ENCODE measurements around the gene ITGAD. TPM values are rescaled to one million over a fixed set of nuclear protein-coding genes. Genes with fewer than 3 reads are reported as not detected.

Gene ITGAD
- total and polyA plus RNA-seq, 2 donors (not counting 1 experiment from before 2014, with no cell fraction given) = 0.19 TPM; not detected in 1

DNA sequence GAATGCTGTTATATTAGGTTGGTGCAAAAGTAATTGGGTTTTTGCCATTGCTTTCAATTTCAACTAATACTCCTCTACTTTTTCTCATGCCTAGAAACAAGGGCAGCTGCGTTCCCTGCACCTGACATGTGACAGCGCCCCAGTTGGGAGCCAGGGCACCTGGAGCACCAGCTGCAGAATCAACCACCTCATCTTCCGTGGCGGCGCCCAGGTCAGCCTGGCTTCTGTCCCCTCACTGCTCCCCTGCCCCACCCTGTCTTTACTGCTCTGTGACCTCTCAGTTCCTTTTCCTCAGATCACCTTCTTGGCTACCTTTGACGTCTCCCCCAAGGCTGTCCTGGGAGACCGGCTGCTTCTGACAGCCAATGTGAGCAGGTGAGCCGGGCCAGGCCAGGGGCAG is 16.4 kb upstream of the ITGAD start:
- no peak overlapping the region for H3K4me3 ChIP-seq (ENCODE audit: control extremely low read depth in 1 of 5, extremely low read depth in 1 of 5, insufficient read depth in 1 of 5, low read depth in 2 of 5, low read length in 4 of 5)
- H3K4me2 ChIP-seq (replicated peaks; ENCODE audit: low read depth, low read length, poor library complexity, severe bottlenecking) = no peak overlapping the region
- CTCF ChIA-PET = no interaction called here
- Mint-ChIP-seq H3K27ac (no peak overlapping the region), H3K27me3 (no peaks in the 10 kb centered on the region), H3K9me3 (ENCODE audit: insufficient read depth) (peaks cover 2% of the 10 kb centered on the region), H3K4me1 (peaks cover 2% of the 10 kb centered on the region), H3K4me3 (no peak overlapping the region)
- no peak for ATAC-seq (ENCODE audit: low read depth)
- no peaks in the 10 kb centered on the region for H4K20me1 ChIP-seq (ENCODE audit: control insufficient read depth, insufficient read depth, low read length, poor library complexity, severe bottlenecking)
- POLR2A ChIA-PET = no interaction called here
- no peaks in the 10 kb centered on the region for H3K4me1 ChIP-seq (ENCODE audit: control insufficient read depth in 2 of 2, insufficient read depth in 2 of 2, low read length in 2 of 2)
- H3K36me3 ChIP-seq (replicated peaks in 1 of 2; ENCODE audit: control extremely low read depth in 1 of 2, control insufficient read depth in 1 of 2, extremely low read depth in 1 of 2, insufficient read depth in 2 of 2, low read length in 1 of 2) = no peaks in the 10 kb centered on the region
- H2AFZ ChIP-seq (ENCODE audit: insufficient read depth, low read depth, low read length, poor library complexity, severe bottlenecking) = no peak overlapping the region
- no peak for DNase-seq
- intact Hi-C loops (cut with micrococcal nuclease) = no loop called here
- no peak overlapping the region for H3K9ac ChIP-seq (ENCODE audit: low read length)
- no peaks in the 10 kb centered on the region for H3K27me3 ChIP-seq (replicated peaks in 1 of 4; ENCODE audit: control extremely low read depth in 1 of 4, control insufficient read depth in 3 of 4, insufficient read depth in 4 of 4, low read length in 3 of 4)
- no peak overlapping the region for H3K27ac ChIP-seq (ENCODE audit: low read length in 2 of 2)
- WGBS (ENCODE audit: insufficient coverage) = 81% methylated on average over 8 of the region's 8 CpGs
- H3K79me2 ChIP-seq (ENCODE audit: control insufficient read depth, insufficient read depth, low read length) = no peaks in the 10 kb centered on the region
- no peak for TF ChIP-seq EZH2 (IDR thresholded peaks at IDR 0.05; ENCODE audit: borderline replicate concordance, insufficient read depth, low read depth, low read length, poor library complexity, severe bottlenecking)
- TF ChIP-seq CTCF (IDR thresholded peaks at IDR 0.05) = no peak
- peaks cover 0 to 6% (median 5%) of the 10 kb centered on the region in 3 donors for H3K9me3 ChIP-seq (ENCODE audit: control extremely low read depth in 1 of 3, control insufficient read depth in 2 of 3, insufficient read depth in 1 of 3, low read length in 2 of 3)

GRCh38 chr16:31377210-31377903 is 15.8 kb upstream of the ITGAD start:
- no peak for DNase-seq
- H3K36me3 ChIP-seq (replicated peaks in 1 of 2; ENCODE audit: control extremely low read depth in 1 of 2, control insufficient read depth in 1 of 2, extremely low read depth in 1 of 2, insufficient read depth in 2 of 2, low read length in 1 of 2) = no peaks in the 10 kb centered on the region
- Mint-ChIP-seq H3K27ac (no peak overlapping the region), H3K4me3 (no peak overlapping the region), H3K27me3 (no peaks in the 10 kb centered on the region), H3K9me3 (ENCODE audit: insufficient read depth) (peaks cover 2% of the 10 kb centered on the region), H3K4me1 (peaks cover 3% of the 10 kb centered on the region)
- WGBS (ENCODE audit: insufficient coverage) = 89% methylated on average over 4 of the region's 7 CpGs
- no peaks in the 10 kb centered on the region for H3K79me2 ChIP-seq (ENCODE audit: control insufficient read depth, insufficient read depth, low read length)
- no peak overlapping the region for H3K4me2 ChIP-seq (replicated peaks; ENCODE audit: low read depth, low read length, poor library complexity, severe bottlenecking)
- TF ChIP-seq CTCF (IDR thresholded peaks at IDR 0.05) (no peak), EZH2 (IDR thresholded peaks at IDR 0.05; ENCODE audit: borderline replicate concordance, insufficient read depth, low read depth, low read length, poor library complexity, severe bottlenecking) (no peak)
- H3K4me1 ChIP-seq (ENCODE audit: control insufficient read depth in 2 of 2, insufficient read depth in 2 of 2, low read length in 2 of 2) = peaks cover 0 to 1% of the 10 kb centered on the region in 2 donors
- H3K9ac ChIP-seq (ENCODE audit: low read length) = no peak overlapping the region
- ATAC-seq (ENCODE audit: low read depth) = no peak
- no peaks in the 10 kb centered on the region for H4K20me1 ChIP-seq (ENCODE audit: control insufficient read depth, insufficient read depth, low read length, poor library complexity, severe bottlenecking)
- H3K27me3 ChIP-seq (replicated peaks in 1 of 4; ENCODE audit: control extremely low read depth in 1 of 4, control insufficient read depth in 3 of 4, insufficient read depth in 4 of 4, low read length in 3 of 4) = no peaks in the 10 kb centered on the region
- ChIA-PET CTCF (no interaction called here), POLR2A (no interaction called here)
- peaks cover 0 to 6% (median 5%) of the 10 kb centered on the region in 3 donors for H3K9me3 ChIP-seq (ENCODE audit: control extremely low read depth in 1 of 3, control insufficient read depth in 2 of 3, insufficient read depth in 1 of 3, low read length in 2 of 3)
- intact Hi-C loops (cut with micrococcal nuclease) = no loop called here
- H2AFZ ChIP-seq (ENCODE audit: insufficient read depth, low read depth, low read length, poor library complexity, severe bottlenecking) = no peak overlapping the region
- no peak overlapping the region for H3K27ac ChIP-seq (ENCODE audit: low read length in 2 of 2)
- H3K4me3 ChIP-seq (ENCODE audit: control extremely low read depth in 1 of 5, extremely low read depth in 1 of 5, insufficient read depth in 1 of 5, low read depth in 2 of 5, low read length in 4 of 5) = no peak overlapping the region
